Skeletal muscle tissue (tissue), 4 donors: ENCODE results near the gene P2RX2. TPM values are rescaled to one million over a fixed set of nuclear protein-coding genes. Genes with fewer than 3 reads are reported as not detected.

Source experiments
- H3K27ac ChIP-seq: one replicate; pipeline ENCODE4 v1.7.0; 2013; ENCODE audit warnings: mild to moderate bottlenecking, low read depth, low read length, inconsistent platforms
- H3K27me3 ChIP-seq, 3 donors: one replicate each; pipeline ENCODE4 v1.7.0; 2013; ENCODE audit warnings: low read length in 3 of 3; ENCODE audit not compliant: control insufficient read depth in 3 of 3, insufficient read depth in 3 of 3
- H3K36me3 ChIP-seq, 3 donors: one replicate each; pipeline ENCODE4 v1.7.0; 2013; ENCODE audit warnings: low read length in 3 of 3; ENCODE audit not compliant: control insufficient read depth in 3 of 3, insufficient read depth in 3 of 3
- H3K4me1 ChIP-seq, 3 donors: one replicate each; pipeline ENCODE4 v1.7.0; 2013; ENCODE audit warnings: low read length in 3 of 3, mild to moderate bottlenecking in 3 of 3; ENCODE audit not compliant: control insufficient read depth in 3 of 3, insufficient read depth in 3 of 3
- H3K4me3 ChIP-seq, 3 donors: one replicate each; pipeline ENCODE4 v1.7.0; 2013; ENCODE audit warnings: low read length in 3 of 3
- H3K9ac ChIP-seq, 3 donors: one replicate each; pipeline ENCODE4 v1.7.0; 2013; ENCODE audit warnings: low read length in 3 of 3, mild to moderate bottlenecking in 3 of 3, moderate library complexity in 2 of 3, low read depth in 1 of 3
- H3K9me3 ChIP-seq, 3 donors: one replicate each; pipeline ENCODE4 v1.7.0; 2013; ENCODE audit warnings: low read length in 3 of 3; ENCODE audit not compliant: control insufficient read depth in 3 of 3
- total RNA-seq: library from RNA; depleted of rRNA; stranded (reverse); fragments of >200 nt; gene quantifications from one replicate; pipeline ENCODE4 v1.2.3, GENCODE V29; 2014
- donor health status: Osteomylitis.

P2RX2 gene
- total RNA-seq, 1 donor from 2014 or later: not detected

- no peaks in the 10 kb centered on the region for H3K4me1 ChIP-seq
- H3K9me3 ChIP-seq: no peaks in the 10 kb centered on the region
- H3K9ac ChIP-seq: no peak overlapping the region
- no peak overlapping the region for H3K27ac ChIP-seq
- peaks cover 54 to 63% (median 56%) of the 10 kb centered on the region in 3 donors for H3K36me3 ChIP-seq
- no peaks in the 10 kb centered on the region for H3K27me3 ChIP-seq
- H3K4me3 ChIP-seq: no peak overlapping the region
Observed at GRCh38 chr12:132642846-132643835, 24.6 kb downstream of the P2RX2 start.

- Histone ChIP-seq H3K4me3 (no peak overlapping the region), H3K4me1 (no peaks in the 10 kb centered on the region), H3K27me3 (no peaks in the 10 kb centered on the region), H3K9me3 (no peaks in the 10 kb centered on the region), H3K27ac (no peak overlapping the region), H3K9ac (no peak overlapping the region), H3K36me3 (peaks cover 49 to 59% (median 57%) of the 10 kb centered on the region in 3 donors)
Observed at GRCh38 chr12:132646850-132647249, 28.3 kb downstream of the P2RX2 start.

GRCh38 chr12:132647858-132648257 is 29.3 kb downstream of the P2RX2 start:
- H3K4me3 ChIP-seq: no peak overlapping the region
- H3K9ac ChIP-seq: no peak overlapping the region
- no peaks in the 10 kb centered on the region for H3K9me3 ChIP-seq
- H3K27ac ChIP-seq: no peak overlapping the region
- H3K27me3 ChIP-seq: no peaks in the 10 kb centered on the region
- H3K4me1 ChIP-seq: no peaks in the 10 kb centered on the region
- H3K36me3 ChIP-seq: peaks cover 43 to 53% (median 47%) of the 10 kb centered on the region in 3 donors

GRCh38 chr12:132648616-132649225 is 30.1 kb downstream of the P2RX2 start:
- H3K36me3 ChIP-seq: peaks cover 35 to 48% (median 44%) of the 10 kb centered on the region in 3 donors
- H3K9me3 ChIP-seq: no peaks in the 10 kb centered on the region
- no peaks in the 10 kb centered on the region for H3K27me3 ChIP-seq
- no peak overlapping the region for H3K4me3 ChIP-seq
- no peaks in the 10 kb centered on the region for H3K4me1 ChIP-seq
- no peak overlapping the region for H3K27ac ChIP-seq
- no peak overlapping the region for H3K9ac ChIP-seq

GRCh38 chr12:132649226-132649945 is 30.8 kb downstream of the P2RX2 start:
- Histone ChIP-seq H3K27me3 (no peaks in the 10 kb centered on the region), H3K9ac (no peak overlapping the region), H3K4me1 (no peaks in the 10 kb centered on the region), H3K4me3 (no peak overlapping the region), H3K27ac (no peak overlapping the region), H3K36me3 (peaks cover 34 to 48% (median 41%) of the 10 kb centered on the region in 3 donors), H3K9me3 (no peaks in the 10 kb centered on the region)

GRCh38 chr12:132651444-132652100 is 33.0 kb downstream of the P2RX2 start:
- Histone ChIP-seq H3K4me1 (no peaks in the 10 kb centered on the region), H3K9me3 (no peaks in the 10 kb centered on the region), H3K27me3 (no peaks in the 10 kb centered on the region), H3K27ac (no peak overlapping the region), H3K36me3 (peaks cover 37 to 54% (median 44%) of the 10 kb centered on the region in 3 donors), H3K4me3 (no peak overlapping the region), H3K9ac (peak overlapping the region in 1 of 3 donors; percentile 8)

GRCh38 chr12:132653567-132654290 is 35.2 kb downstream of the P2RX2 start:
- Histone ChIP-seq H3K4me3 (no peak overlapping the region), H3K27me3 (no peaks in the 10 kb centered on the region), H3K27ac (no peak overlapping the region), H3K9me3 (no peaks in the 10 kb centered on the region), H3K36me3 (peaks cover 43 to 60% (median 47%) of the 10 kb centered on the region in 3 donors), H3K4me1 (no peaks in the 10 kb centered on the region), H3K9ac (no peak overlapping the region)

- no peak overlapping the region for H3K4me3 ChIP-seq
- no peak overlapping the region for H3K27ac ChIP-seq
- H3K9me3 ChIP-seq: no peaks in the 10 kb centered on the region
- no peak overlapping the region for H3K9ac ChIP-seq
- H3K36me3 ChIP-seq: peaks cover 59 to 71% (median 64%) of the 10 kb centered on the region in 3 donors
- H3K4me1 ChIP-seq: no peaks in the 10 kb centered on the region
- H3K27me3 ChIP-seq: no peaks in the 10 kb centered on the region
Observed at GRCh38 chr12:132657004-132657727, 38.6 kb downstream of the P2RX2 start.
